Esophagus squamous epithelium (tissue), 4 donors: ENCODE measurements around the gene AKR1C2.
"Not testable (repeated sequence)": the region's sequence is repeated elsewhere in the genome, so short reads cannot be mapped to it uniquely, and the experiment has no call there.

ENCODE experiments used
- POLR2A ChIP-seq, 4 donors: fragments of 450-650 bp; IDR thresholded peaks; one replicate each; pipeline ENCODE4 v1.6.1; 2017; ENCODE audit warnings: antibody characterized with exemption in 4 of 4, mild to moderate bottlenecking in 4 of 4, moderate library complexity in 3 of 4
- TF ChIP-seq, protein P1 (sequence below), 6 experiments: fragments of 450-650 bp in 4 of 6; fragments of 200-600 bp in 2 of 6; sonication (generic) in 2 of 6; IDR thresholded peaks; one replicate each; pipeline ENCODE4 v1.5.1; 2016 to 2019; ENCODE audit warnings: antibody characterized with exemption in 6 of 6, mild to moderate bottlenecking in 4 of 6, moderate library complexity in 4 of 6

DNA sequence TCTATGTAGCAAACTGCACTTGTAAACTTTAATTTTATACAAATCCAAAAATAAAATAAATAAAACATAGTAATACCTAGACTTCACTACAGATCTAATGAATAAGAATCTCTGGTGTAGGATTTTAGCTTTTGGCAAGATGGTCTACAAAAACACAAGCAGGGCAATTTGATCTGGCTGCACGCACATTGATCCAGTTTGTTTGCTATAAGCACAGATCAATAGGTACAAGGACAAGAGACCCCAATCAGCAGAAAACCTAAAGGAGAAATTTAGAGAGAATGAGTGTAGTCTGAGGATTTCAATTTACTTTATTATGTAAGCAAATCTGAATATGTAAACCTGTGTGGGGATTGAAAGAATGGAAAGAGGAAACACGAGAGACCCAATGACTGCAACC lies 7.7 kb upstream of the AKR1C2 start:
- TF ChIP-seq, protein P1, sequence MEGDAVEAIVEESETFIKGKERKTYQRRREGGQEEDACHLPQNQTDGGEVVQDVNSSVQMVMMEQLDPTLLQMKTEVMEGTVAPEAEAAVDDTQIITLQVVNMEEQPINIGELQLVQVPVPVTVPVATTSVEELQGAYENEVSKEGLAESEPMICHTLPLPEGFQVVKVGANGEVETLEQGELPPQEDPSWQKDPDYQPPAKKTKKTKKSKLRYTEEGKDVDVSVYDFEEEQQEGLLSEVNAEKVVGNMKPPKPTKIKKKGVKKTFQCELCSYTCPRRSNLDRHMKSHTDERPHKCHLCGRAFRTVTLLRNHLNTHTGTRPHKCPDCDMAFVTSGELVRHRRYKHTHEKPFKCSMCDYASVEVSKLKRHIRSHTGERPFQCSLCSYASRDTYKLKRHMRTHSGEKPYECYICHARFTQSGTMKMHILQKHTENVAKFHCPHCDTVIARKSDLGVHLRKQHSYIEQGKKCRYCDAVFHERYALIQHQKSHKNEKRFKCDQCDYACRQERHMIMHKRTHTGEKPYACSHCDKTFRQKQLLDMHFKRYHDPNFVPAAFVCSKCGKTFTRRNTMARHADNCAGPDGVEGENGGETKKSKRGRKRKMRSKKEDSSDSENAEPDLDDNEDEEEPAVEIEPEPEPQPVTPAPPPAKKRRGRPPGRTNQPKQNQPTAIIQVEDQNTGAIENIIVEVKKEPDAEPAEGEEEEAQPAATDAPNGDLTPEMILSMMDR (IDR thresholded peaks at IDR 0.05): not testable (repeated sequence)
- not testable (repeated sequence) for TF ChIP-seq POLR2A (IDR thresholded peaks at IDR 0.05)
